ENCODE data around the gene RASSF8. TPM values are rescaled to one million over a fixed set of nuclear protein-coding genes. Genes with fewer than 3 reads are reported as not detected.

Gene RASSF8
- total RNA-seq, 1 donor from 2014 or later, result 50.5 TPM

DNA sequence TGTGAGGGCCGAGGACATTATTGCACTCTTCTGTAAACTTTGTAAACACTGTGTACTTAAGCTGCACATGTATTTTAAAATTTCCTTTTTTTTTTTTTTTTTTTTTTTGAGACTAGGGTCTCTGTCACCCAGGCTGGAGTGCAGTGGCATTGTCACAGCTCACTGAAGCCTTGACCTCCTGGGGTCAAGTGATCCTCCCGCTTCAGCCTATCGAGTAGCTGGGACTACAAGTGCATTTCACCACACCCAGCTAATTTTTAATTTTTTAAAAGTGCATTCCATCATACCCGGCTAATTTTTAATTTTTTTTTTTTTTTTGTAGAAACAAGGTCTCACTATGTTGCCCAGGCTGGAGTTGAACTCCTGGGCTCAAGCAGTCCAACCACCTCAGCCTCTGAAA, 42.4 kb downstream of the RASSF8 start:
- TF ChIP-seq, protein P1, sequence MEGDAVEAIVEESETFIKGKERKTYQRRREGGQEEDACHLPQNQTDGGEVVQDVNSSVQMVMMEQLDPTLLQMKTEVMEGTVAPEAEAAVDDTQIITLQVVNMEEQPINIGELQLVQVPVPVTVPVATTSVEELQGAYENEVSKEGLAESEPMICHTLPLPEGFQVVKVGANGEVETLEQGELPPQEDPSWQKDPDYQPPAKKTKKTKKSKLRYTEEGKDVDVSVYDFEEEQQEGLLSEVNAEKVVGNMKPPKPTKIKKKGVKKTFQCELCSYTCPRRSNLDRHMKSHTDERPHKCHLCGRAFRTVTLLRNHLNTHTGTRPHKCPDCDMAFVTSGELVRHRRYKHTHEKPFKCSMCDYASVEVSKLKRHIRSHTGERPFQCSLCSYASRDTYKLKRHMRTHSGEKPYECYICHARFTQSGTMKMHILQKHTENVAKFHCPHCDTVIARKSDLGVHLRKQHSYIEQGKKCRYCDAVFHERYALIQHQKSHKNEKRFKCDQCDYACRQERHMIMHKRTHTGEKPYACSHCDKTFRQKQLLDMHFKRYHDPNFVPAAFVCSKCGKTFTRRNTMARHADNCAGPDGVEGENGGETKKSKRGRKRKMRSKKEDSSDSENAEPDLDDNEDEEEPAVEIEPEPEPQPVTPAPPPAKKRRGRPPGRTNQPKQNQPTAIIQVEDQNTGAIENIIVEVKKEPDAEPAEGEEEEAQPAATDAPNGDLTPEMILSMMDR (conservative IDR thresholded peaks at IDR 0.05), result no peak
- Mint-ChIP-seq H3K4me1 (peaks cover 32% of the 10 kb centered on the region), H3K27ac (ENCODE audit: unreplicated experiment) (no peak overlapping the region), H3K27me3 (ENCODE audit: low read depth) (no peaks in the 10 kb centered on the region), H3K9me3 (peaks cover 8% of the 10 kb centered on the region), H3K36me3 (ENCODE audit: low read depth) (peaks cover 13% of the 10 kb centered on the region), H3K4me3 (no peak overlapping the region)
- DNase-seq (ENCODE audit: low read depth, low spot score), result no peak

- H3K27me3 Mint-ChIP-seq (ENCODE audit: low read depth), result no peaks in the 10 kb centered on the region
- TF ChIP-seq, protein P1 (conservative IDR thresholded peaks at IDR 0.05), result no peak
- H3K27ac Mint-ChIP-seq (ENCODE audit: unreplicated experiment), result no peak overlapping the region
- no peak for DNase-seq (ENCODE audit: low read depth, low spot score)
- H3K4me3 Mint-ChIP-seq, result no peak overlapping the region
- peaks cover 13% of the 10 kb centered on the region for H3K36me3 Mint-ChIP-seq (ENCODE audit: low read depth)
- H3K9me3 Mint-ChIP-seq, result peaks cover 8% of the 10 kb centered on the region
- peaks cover 25% of the 10 kb centered on the region for H3K4me1 Mint-ChIP-seq
Observed at GRCh38 chr12:26001530-26001929, 43.0 kb downstream of the RASSF8 start.

DNA sequence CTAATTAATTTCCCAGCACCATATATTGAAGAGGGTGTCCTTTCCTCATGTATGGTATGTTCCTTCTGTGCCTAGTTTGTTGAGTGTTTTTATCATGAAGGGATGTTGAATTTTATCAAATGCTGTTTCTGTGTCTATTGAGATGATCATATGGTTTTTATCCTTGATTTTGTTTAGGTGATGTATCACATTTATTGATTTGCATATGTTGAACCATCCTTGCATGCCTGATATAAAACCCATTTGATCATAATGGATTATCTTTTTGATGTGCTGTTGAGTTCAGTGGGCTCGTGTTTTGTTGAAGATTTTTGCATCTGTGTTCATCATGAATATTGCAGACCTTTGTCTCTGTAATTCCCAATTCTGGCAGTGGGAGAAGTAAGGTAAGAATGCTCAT, 44.6 kb downstream of the RASSF8 start:
- TF ChIP-seq, protein P1 (conservative IDR thresholded peaks at IDR 0.05), result no peak
- DNase-seq (ENCODE audit: low read depth, low spot score), result no peak
- Mint-ChIP-seq H3K27ac (ENCODE audit: unreplicated experiment) (no peak overlapping the region), H3K9me3 (peaks cover 8% of the 10 kb centered on the region), H3K4me3 (no peak overlapping the region), H3K4me1 (peaks cover 22% of the 10 kb centered on the region), H3K27me3 (ENCODE audit: low read depth) (no peaks in the 10 kb centered on the region), H3K36me3 (ENCODE audit: low read depth) (peaks cover 17% of the 10 kb centered on the region)

DNA sequence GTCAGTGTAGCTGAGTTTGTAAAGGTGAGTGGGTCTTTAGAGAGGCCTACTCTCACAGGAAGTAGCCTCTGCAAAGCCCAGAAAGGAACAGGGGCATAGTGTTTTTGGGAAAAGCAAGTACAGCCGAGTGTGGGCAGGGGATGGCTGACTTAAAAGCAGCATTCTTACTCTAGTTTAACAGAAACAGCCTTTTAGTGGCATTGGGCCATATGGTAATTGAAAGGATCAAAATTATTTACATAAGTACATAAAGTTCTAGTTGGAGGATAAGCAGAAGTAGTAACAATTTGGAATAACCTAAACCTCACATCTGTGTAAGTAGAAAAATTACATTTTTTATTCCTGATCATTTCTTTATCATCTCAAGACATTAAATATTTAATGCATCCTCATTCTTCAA, 49.1 kb downstream of the RASSF8 start:
- TF ChIP-seq, protein P1 (conservative IDR thresholded peaks at IDR 0.05), result no peak
- Mint-ChIP-seq H3K27me3 (ENCODE audit: low read depth) (no peaks in the 10 kb centered on the region), H3K36me3 (ENCODE audit: low read depth) (peaks cover 12% of the 10 kb centered on the region), H3K9me3 (peaks cover 8% of the 10 kb centered on the region), H3K27ac (ENCODE audit: unreplicated experiment) (no peak overlapping the region), H3K4me3 (no peak overlapping the region), H3K4me1 (peaks cover 24% of the 10 kb centered on the region)
- DNase-seq (ENCODE audit: low read depth, low spot score), result no peak

- TF ChIP-seq, protein P1 (conservative IDR thresholded peaks at IDR 0.05), result no peak
- H3K4me1 Mint-ChIP-seq, result peaks cover 24% of the 10 kb centered on the region
- no peaks in the 10 kb centered on the region for H3K9me3 Mint-ChIP-seq
- H3K27ac Mint-ChIP-seq (ENCODE audit: unreplicated experiment), result no peak overlapping the region
- peaks cover 5% of the 10 kb centered on the region for H3K36me3 Mint-ChIP-seq (ENCODE audit: low read depth)
- no peaks in the 10 kb centered on the region for H3K27me3 Mint-ChIP-seq (ENCODE audit: low read depth)
- no peak overlapping the region for H3K4me3 Mint-ChIP-seq
- no peak for DNase-seq (ENCODE audit: low read depth, low spot score)
Observed at GRCh38 chr12:26009593-26009992, 51.1 kb downstream of the RASSF8 start.
